Testis (tissue), 2 donors: ENCODE measurements around the gene FGF13.

ENCODE experiments used
- CTCF ChIP-seq, 3 experiments: fragments of 450-650 bp in 2 of 3; fragments of 200-600 bp in 1 of 3; sonication (generic) in 1 of 3; IDR thresholded peaks; one replicate each; pipeline ENCODE4 v1.5.1; 2016 to 2019; ENCODE audit warnings: antibody characterized with exemption in 3 of 3, mild to moderate bottlenecking in 2 of 3, moderate library complexity in 1 of 3
- POLR2A ChIP-seq: fragments of 450-650 bp; IDR thresholded peaks from one replicate; pipeline ENCODE4 v1.6.1; 2017; ENCODE audit warnings: antibody characterized with exemption, mild to moderate bottlenecking, moderate library complexity

GRCh38 chrX:138704101-138704500 is 7.4 kb downstream of the FGF13 start:
- TF ChIP-seq CTCF (IDR thresholded peaks at IDR 0.05) (no peak), POLR2A (no peak)
